Neural cell (in vitro differentiated cells): ENCODE data around the gene HERPUD2. TPM values are rescaled to one million over a fixed set of nuclear protein-coding genes. Genes with fewer than 3 reads are reported as not detected.

Experiments
- H2AFZ ChIP-seq: fragments of 200-600, 300-800 bp; sonication (generic), shearing (Covaris generic); 2 replicates; pipeline ENCODE4 v1.6.0; 2014; ENCODE audit warnings: low read depth, mild to moderate bottlenecking, antibody characterized with exemption, low read length, moderate library complexity
- H3F3A ChIP-seq: fragments of 200-600 bp; shearing (Covaris generic); 2 replicates; pipeline ENCODE4 v1.6.1; 2016; ENCODE audit warnings: mild to moderate bottlenecking, moderate library complexity, mixed read lengths, antibody characterized with exemption, low read length; ENCODE audit not compliant: insufficient read depth, poor library complexity, severe bottlenecking
- H3K27ac ChIP-seq: fragments of 200-600, 300-800 bp; sonication (generic), shearing (Covaris generic); 2 replicates; pipeline ENCODE4 v1.5.1; 2014; ENCODE audit warnings: mild to moderate bottlenecking, low read length, moderate library complexity
- H3K27me3 ChIP-seq: fragments of 300-800, 200-600 bp; sonication (generic), shearing (Covaris generic); 2 replicates; pipeline ENCODE4 v1.6.0; 2014; ENCODE audit warnings: mild to moderate bottlenecking, low read depth, low read length, moderate library complexity; ENCODE audit not compliant: insufficient read depth
- H3K36me3 ChIP-seq: fragments of 300-800, 200-600 bp; sonication (generic), shearing (Covaris generic); 2 replicates; pipeline ENCODE4 v1.5.1; 2014; ENCODE audit warnings: mild to moderate bottlenecking, antibody characterized with exemption, low read length, moderate library complexity; ENCODE audit not compliant: insufficient read depth
- H3K4me2 ChIP-seq: fragments of 300-800, 200-600 bp; sonication (generic), shearing (Covaris generic); 2 replicates; pipeline ENCODE4 v1.6.0; 2014; ENCODE audit warnings: mild to moderate bottlenecking, low read length
- H3K4me3 ChIP-seq: fragments of 300-800, 200-600 bp; sonication (generic), shearing (Covaris generic); 2 replicates; pipeline ENCODE4 v1.5.1; 2014; ENCODE audit warnings: mild to moderate bottlenecking, low read length, moderate library complexity
- H3K79me2 ChIP-seq: fragments of 200-600 bp; shearing (Covaris generic); replicated peaks from 2 replicates; pipeline ENCODE4 v1.6.0; 2014; ENCODE audit warnings: mild to moderate bottlenecking, low read length, moderate library complexity; ENCODE audit not compliant: insufficient read depth
- H3K9ac ChIP-seq: fragments of 300-800, 200-600 bp; sonication (generic), shearing (Covaris generic); 2 replicates; pipeline ENCODE4 v1.6.1; 2016; ENCODE audit warnings: mild to moderate bottlenecking, low read length, mixed read lengths
- H3K9me2 ChIP-seq: fragments of 200-600 bp; shearing (Covaris generic); 2 replicates; pipeline ENCODE4 v1.6.1; 2016; ENCODE audit warnings: mild to moderate bottlenecking, low read length, mixed read lengths; ENCODE audit not compliant: insufficient read depth
- H3K9me3 ChIP-seq: fragments of 200-600, 300-800 bp; sonication (generic), shearing (Covaris generic); 2 replicates; pipeline ENCODE4 v1.6.1; 2016; ENCODE audit warnings: mild to moderate bottlenecking, mixed run types, low read length, moderate library complexity, mixed read lengths
- H4K20me1 ChIP-seq: fragments of 200-600 bp; shearing (Covaris generic); 2 replicates; pipeline ENCODE4 v1.6.1; 2016; ENCODE audit warnings: mild to moderate bottlenecking, mixed run types; ENCODE audit not compliant: insufficient read depth
- EP300 ChIP-seq: fragments of 450-650 bp; conservative IDR thresholded peaks from 2 replicates; pipeline ENCODE4 v1.6.1; 2014; ENCODE audit warnings: antibody characterized with exemption, mild to moderate bottlenecking, moderate library complexity; ENCODE audit not compliant: poor library complexity, severe bottlenecking
- EZH2 ChIP-seq: fragments of 200-600, 300-800 bp; shearing (Covaris generic), sonication (generic); IDR thresholded peaks from 2 replicates; pipeline ENCODE4 v1.6.1; 2014; ENCODE audit warnings: antibody characterized with exemption, low read length, borderline replicate concordance, mild to moderate bottlenecking; ENCODE audit not compliant: insufficient read depth, poor library complexity, severe bottlenecking
- MXI1 ChIP-seq: fragments of 450-650 bp; conservative IDR thresholded peaks from 2 replicates; pipeline ENCODE4 v1.6.1; 2014; ENCODE audit warnings: antibody characterized with exemption, mild to moderate bottlenecking; ENCODE audit not compliant: poor library complexity, severe bottlenecking
- POLR2AphosphoS5 ChIP-seq: IDR thresholded peaks from 2 replicates; pipeline ENCODE4 v1.6.1; 2012
- RAD21 ChIP-seq: fragments of 450-650 bp; conservative IDR thresholded peaks from 2 replicates; pipeline ENCODE4 v1.6.1; 2014; ENCODE audit warnings: antibody characterized with exemption, mild to moderate bottlenecking, moderate library complexity
- SMC3 ChIP-seq: fragments of 450-650 bp; conservative IDR thresholded peaks from 2 replicates; pipeline ENCODE4 v1.6.1; 2014; ENCODE audit warnings: antibody characterized with exemption, mild to moderate bottlenecking, moderate library complexity; ENCODE audit not compliant: poor library complexity
- TAF1 ChIP-seq: IDR thresholded peaks from 2 replicates; pipeline ENCODE4 v1.6.1; 2012; ENCODE audit warnings: low read depth
- polyA plus RNA-seq: library from polyadenylated mRNA; depleted of rRNA; stranded (reverse); fragments of >200 nt; gene quantifications from 2 replicates; pipeline ENCODE4 v1.2.3, GENCODE V29; 2014
- TF ChIP-seq, protein P1 (sequence below): fragments of 450-650 bp; IDR thresholded peaks from 2 replicates; pipeline ENCODE4 v1.5.1; 2014; ENCODE audit warnings: antibody characterized with exemption, mild to moderate bottlenecking, moderate library complexity; ENCODE audit not compliant: poor library complexity, severe bottlenecking
- TF ChIP-seq, protein P2 (sequence below): IDR thresholded peaks from 2 replicates; pipeline ENCODE4 v1.6.1; 2012; ENCODE audit warnings: borderline replicate concordance

The HERPUD2 gene
- polyA plus RNA-seq, 1 donor from 2014 or later: 16.7 TPM

GRCh38 chr7:35714862-35715261, 19.9 kb upstream of the HERPUD2 start:
- H3K27ac ChIP-seq: no peak overlapping the region
- H3K4me2 ChIP-seq: no peak overlapping the region
- no peaks in the 10 kb centered on the region for H3K79me2 ChIP-seq
- no peaks in the 10 kb centered on the region for H3K27me3 ChIP-seq
- H4K20me1 ChIP-seq: no peaks in the 10 kb centered on the region
- no peak overlapping the region for H2AFZ ChIP-seq
- no peaks in the 10 kb centered on the region for H3K36me3 ChIP-seq
- no peaks in the 10 kb centered on the region for H3K9me2 ChIP-seq
- H3F3A ChIP-seq: no peaks in the 10 kb centered on the region
- H3K9ac ChIP-seq: no peak overlapping the region
- no peak overlapping the region for H3K4me3 ChIP-seq
- no peaks in the 10 kb centered on the region for H3K9me3 ChIP-seq
- TF ChIP-seq EZH2: no peak
- TF ChIP-seq, protein P1, sequence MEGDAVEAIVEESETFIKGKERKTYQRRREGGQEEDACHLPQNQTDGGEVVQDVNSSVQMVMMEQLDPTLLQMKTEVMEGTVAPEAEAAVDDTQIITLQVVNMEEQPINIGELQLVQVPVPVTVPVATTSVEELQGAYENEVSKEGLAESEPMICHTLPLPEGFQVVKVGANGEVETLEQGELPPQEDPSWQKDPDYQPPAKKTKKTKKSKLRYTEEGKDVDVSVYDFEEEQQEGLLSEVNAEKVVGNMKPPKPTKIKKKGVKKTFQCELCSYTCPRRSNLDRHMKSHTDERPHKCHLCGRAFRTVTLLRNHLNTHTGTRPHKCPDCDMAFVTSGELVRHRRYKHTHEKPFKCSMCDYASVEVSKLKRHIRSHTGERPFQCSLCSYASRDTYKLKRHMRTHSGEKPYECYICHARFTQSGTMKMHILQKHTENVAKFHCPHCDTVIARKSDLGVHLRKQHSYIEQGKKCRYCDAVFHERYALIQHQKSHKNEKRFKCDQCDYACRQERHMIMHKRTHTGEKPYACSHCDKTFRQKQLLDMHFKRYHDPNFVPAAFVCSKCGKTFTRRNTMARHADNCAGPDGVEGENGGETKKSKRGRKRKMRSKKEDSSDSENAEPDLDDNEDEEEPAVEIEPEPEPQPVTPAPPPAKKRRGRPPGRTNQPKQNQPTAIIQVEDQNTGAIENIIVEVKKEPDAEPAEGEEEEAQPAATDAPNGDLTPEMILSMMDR: no peak
- TF ChIP-seq MXI1: no peak
- TF ChIP-seq, protein P2, sequence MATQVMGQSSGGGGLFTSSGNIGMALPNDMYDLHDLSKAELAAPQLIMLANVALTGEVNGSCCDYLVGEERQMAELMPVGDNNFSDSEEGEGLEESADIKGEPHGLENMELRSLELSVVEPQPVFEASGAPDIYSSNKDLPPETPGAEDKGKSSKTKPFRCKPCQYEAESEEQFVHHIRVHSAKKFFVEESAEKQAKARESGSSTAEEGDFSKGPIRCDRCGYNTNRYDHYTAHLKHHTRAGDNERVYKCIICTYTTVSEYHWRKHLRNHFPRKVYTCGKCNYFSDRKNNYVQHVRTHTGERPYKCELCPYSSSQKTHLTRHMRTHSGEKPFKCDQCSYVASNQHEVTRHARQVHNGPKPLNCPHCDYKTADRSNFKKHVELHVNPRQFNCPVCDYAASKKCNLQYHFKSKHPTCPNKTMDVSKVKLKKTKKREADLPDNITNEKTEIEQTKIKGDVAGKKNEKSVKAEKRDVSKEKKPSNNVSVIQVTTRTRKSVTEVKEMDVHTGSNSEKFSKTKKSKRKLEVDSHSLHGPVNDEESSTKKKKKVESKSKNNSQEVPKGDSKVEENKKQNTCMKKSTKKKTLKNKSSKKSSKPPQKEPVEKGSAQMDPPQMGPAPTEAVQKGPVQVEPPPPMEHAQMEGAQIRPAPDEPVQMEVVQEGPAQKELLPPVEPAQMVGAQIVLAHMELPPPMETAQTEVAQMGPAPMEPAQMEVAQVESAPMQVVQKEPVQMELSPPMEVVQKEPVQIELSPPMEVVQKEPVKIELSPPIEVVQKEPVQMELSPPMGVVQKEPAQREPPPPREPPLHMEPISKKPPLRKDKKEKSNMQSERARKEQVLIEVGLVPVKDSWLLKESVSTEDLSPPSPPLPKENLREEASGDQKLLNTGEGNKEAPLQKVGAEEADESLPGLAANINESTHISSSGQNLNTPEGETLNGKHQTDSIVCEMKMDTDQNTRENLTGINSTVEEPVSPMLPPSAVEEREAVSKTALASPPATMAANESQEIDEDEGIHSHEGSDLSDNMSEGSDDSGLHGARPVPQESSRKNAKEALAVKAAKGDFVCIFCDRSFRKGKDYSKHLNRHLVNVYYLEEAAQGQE: no peak
- no peak for TF ChIP-seq SMC3
- no peak for TF ChIP-seq TAF1
- TF ChIP-seq RAD21: no peak
- TF ChIP-seq POLR2AphosphoS5: no peak
- no peak for TF ChIP-seq EP300

DNA sequence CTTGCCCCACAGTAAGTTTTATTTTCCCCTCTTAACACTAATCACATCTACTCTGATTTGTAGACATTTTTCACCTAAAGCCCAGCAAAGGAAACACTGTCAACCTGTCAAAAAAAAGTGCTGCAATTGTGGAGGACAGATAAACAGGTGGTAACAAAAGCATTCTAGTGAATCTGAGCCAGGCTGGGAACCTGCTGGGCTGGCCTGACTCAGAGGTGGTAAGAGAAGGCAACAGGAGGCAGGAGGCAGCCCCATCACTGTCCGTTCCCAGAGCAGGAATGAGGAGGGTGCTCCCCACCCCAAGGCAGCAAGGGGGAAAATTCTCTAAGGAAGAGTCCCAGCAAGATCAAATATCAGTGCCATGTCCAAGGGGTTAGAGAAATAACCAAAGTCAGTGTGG, 19.5 kb upstream of the HERPUD2 start:
- H3K27ac ChIP-seq: no peak overlapping the region
- no peaks in the 10 kb centered on the region for H4K20me1 ChIP-seq
- H2AFZ ChIP-seq: no peak overlapping the region

More for the DNA sequence above, 19.5 kb upstream of the HERPUD2 start:
- H3K4me3 ChIP-seq: no peak overlapping the region
- no peaks in the 10 kb centered on the region for H3K9me2 ChIP-seq
- no peaks in the 10 kb centered on the region for H3F3A ChIP-seq
- H3K79me2 ChIP-seq: no peaks in the 10 kb centered on the region
- H3K9me3 ChIP-seq: no peaks in the 10 kb centered on the region
- H3K4me2 ChIP-seq: no peak overlapping the region
- no peaks in the 10 kb centered on the region for H3K36me3 ChIP-seq
- TF ChIP-seq EP300: no peak
- no peak for TF ChIP-seq EZH2
- no peak for TF ChIP-seq TAF1
- TF ChIP-seq, protein P1: no peak
- TF ChIP-seq SMC3: no peak
- no peak for TF ChIP-seq MXI1
- H3K27me3 ChIP-seq: no peaks in the 10 kb centered on the region
- H3K9ac ChIP-seq: no peak overlapping the region
